COR-L47 (cell line): ENCODE measurements around the gene AGRN.
"Not testable (repeated sequence)": the region's sequence is repeated elsewhere in the genome, so short reads cannot be mapped to it uniquely, and the experiment has no call there.

ENCODE experiments used
- DNase-seq: peaks from one replicate; lab custom pipeline; 2025; lab: John Stamatoyannopoulos, UW

The AGRN gene

GRCh38 chr1:1053682-1054081 is 33.8 kb downstream of the AGRN start:
- DNase-seq = no peak

GRCh38 chr1:1054099-1054700 is 34.3 kb downstream of the AGRN start:
- no peak for DNase-seq

GRCh38 chr1:1054971-1055370 is 35.1 kb downstream of the AGRN start:
- DNase-seq = no peak

- no peak for DNase-seq
These were observed 36.2 kb downstream of the AGRN start for GRCh38 chr1:1055841-1056736.

DNA sequence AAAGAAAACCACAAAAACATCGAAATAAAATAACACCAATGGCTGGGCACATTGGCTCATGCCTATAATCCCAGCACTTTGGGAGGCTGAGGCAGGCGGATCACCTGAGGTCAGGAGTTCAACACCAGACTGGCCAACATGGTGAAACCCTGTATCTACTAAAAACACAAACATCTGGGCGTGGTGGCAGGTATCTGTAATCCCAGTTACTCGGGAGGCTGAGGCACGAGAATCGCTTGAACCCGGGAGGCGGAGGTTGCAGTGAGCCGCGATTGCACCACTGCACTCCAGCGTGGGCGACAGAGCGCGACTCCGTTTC is 37.8 kb downstream of the AGRN start:
- DNase-seq = not testable (repeated sequence)

GRCh38 chr1:1058088-1058905 is 38.4 kb downstream of the AGRN start:
- DNase-seq = no peak

DNA sequence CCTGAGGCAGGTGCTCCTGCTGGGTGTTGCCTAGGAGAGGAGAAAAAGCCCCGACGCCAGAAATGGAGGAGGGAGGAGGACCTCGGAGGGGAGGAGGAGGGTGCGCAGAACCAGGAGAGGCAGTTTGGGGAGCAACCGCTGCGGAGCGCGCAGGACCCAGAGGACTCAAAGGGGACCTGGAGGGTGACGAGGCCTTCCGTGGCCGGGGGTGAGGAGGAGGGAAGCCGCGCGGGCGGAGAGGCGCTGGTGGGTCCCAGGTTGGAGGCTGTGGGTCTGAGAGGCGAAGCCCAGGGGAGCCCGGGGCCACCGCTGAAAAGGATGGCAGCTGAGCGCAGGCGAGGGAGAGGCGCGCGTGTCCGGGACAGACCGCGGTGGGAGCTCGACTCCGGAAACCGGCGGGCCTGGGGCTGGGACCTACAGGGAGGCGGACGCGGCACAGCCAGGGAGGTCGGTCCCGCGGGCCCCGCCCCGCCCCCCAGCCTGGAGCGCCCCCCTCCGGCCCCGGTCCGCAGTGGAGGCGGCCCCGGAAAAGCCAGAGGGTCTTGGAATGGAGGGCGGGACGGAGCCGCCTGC is 39.1 kb downstream of the AGRN start:
- no peak for DNase-seq

DNA sequence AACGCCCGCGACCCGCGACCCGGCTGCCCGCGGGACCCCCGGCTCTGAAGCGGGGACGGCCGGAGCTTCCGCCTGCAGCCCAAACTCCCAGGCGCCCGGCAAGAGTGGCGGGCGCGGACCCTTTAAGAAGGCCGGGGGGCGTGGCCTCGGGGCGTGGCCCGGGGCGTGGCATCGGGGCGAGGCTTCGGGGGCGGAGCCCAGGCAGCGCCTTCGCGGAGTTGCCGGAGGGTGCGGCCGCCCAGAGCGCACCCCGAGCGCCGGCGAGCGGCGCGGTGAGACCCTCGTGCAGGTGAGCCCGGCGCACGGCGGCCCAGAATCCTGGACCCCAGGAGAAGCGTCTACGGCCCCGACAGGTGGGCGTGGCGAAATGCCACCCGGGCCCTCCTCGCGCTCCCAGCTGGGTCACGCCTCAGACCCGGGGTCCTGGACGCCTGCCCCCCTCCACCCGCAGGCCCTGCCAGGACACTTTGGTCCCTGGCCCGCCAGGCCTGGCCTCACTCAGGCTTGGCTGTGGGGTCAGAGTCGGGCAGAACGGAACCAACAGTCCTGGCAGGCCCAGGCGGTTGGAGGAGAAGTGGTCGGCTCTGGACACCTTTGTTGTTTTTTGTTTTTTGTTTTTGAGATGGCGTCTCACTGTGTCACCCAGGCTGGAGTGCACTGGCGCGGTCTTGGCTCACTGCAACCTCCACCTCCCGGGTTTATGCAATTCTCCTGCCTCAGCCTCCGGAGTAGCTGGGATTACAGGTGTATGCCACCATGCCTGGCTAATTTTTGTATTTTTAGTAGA is 39.8 kb downstream of the AGRN start:
- DNase-seq = peak; percentile 85

DNA sequence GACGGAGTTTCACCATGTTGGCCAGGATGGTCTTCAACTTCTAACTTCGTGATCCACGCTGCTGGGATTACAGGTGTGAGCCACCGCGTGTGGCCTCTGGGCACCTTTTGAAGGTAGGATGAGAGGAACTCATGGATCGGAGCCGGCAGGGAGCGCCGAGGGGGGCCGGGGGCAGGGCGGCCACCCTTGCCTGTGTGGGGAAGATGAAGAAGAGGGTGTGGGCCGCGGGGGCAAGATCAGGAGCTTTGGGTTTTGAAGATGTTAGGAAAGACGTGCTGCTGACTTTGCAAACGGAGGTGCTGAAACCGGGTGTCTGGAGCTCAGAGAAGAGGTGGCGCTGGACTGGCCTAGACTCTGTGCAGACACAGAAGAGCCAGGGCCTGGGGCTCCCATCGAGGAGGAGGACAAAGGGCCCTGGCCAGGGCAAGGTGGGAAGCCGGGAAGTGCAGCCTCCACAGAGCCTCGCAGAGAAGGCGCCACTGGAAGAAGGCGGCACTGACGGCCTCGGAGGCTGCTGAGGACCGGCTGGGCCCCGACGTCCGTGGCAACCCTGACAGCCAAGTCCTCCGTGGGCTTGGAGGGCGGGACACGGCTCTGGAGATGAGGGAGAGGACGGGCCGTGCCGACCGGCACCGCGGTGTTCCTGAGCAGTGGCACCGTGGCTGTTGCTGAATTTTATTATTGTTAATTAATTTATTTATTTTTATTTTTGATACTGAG is 40.5 kb downstream of the AGRN start:
- no peak for DNase-seq

- no peak for DNase-seq
These were observed 41.9 kb downstream of the AGRN start for GRCh38 chr1:1061682-1062345.

GRCh38 chr1:1062348-1063163 is 42.6 kb downstream of the AGRN start:
- DNase-seq = no peak

DNA sequence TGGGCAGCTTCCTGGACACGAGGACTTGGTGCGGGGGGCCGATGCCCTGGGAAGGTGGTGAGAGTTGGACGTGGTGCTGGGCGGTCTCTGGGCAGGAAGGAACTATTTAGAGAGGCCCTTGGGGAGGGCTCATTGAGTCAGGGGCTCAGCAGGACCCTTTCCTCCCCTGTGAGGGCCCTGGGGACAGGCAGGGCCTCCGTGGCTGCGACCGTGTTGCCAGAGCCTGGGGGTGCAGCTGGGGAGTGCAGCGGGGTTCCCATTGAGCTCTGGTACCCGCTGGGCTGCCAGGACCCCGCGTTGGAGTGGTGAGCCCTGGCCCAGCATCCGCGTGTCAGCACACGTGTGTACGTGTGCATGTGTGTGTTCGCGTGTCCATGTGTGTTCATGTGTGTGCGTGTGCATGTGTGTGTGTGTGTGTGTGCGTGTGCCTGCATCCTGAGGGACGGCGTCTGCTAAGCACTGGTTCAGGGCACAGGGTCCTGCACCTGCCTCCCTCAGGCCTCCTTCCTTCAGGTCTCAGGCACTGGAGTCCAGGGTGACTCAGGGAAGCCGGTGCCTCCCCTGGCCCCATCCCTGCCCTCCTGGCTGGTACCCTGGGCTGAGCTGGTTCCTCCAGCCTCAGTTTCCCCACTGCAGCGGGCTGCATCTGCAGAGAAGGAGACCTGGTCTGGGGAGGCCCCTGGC is 43.5 kb downstream of the AGRN start:
- DNase-seq = no peak

GRCh38 chr1:1063945-1064831 is 44.3 kb downstream of the AGRN start:
- peak; percentile 31 for DNase-seq

GRCh38 chr1:1065265-1065939 is 45.5 kb downstream of the AGRN start:
- DNase-seq = no peak

- not testable (repeated sequence) for DNase-seq
These were observed 46.0 kb downstream of the AGRN start for GRCh38 chr1:1065940-1066304.

DNA sequence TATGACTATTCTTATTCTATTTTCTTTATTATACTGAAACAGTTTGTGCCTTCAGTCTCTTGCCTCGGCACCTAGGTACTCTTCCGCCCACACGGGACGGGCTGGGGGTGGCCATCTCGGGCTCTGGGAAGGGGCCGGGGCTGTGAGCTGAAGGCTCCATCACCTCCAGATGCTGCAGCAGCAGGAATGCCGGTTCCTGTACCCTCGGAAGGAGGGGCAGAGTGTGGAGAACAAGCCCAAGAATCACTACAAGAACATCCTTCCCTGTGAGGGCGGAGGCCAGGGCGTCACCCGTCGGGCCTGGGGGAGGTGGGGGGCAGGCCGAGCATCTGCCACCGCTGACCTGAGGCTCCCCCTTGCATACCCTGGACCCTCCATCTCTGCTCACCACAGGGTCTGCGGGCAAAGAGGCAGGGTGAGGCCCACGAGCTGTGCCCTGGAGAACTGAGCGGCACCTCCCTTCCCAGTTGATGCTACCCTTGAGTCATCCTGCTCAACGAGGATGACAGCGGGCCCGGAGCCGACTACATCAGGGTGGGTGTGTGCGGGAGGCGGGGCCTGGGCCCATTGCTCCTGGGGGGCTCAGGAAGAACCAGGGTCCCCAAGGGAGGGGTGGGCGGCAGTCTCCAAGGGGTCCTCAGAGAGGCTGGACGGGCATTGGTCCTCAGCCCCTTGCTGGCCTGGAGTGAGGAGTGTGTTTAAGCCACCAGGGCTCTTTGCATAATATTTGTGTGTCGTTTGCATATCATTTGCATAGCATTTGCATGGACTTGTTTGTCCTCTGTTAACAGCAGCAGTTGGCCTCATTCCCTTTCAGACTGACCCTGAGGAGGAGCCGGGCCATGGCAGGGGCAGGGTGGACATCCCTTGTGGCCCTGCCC is 46.7 kb downstream of the AGRN start:
- no peak for DNase-seq
